Stimulated activated CD4-positive, alpha-beta T cell treated with anti-CD3 and anti-CD28 coated beads, Interleukin-2, amount 100 ng/mL, for 48 hours (primary cell): ENCODE measurements around the gene CSAG2.

Source experiments
- DNase-seq, 2 donors: peaks; one replicate each; pipeline ENCODE4 v3.0.0-alpha.2; 2020

The CSAG2 gene

DNA sequence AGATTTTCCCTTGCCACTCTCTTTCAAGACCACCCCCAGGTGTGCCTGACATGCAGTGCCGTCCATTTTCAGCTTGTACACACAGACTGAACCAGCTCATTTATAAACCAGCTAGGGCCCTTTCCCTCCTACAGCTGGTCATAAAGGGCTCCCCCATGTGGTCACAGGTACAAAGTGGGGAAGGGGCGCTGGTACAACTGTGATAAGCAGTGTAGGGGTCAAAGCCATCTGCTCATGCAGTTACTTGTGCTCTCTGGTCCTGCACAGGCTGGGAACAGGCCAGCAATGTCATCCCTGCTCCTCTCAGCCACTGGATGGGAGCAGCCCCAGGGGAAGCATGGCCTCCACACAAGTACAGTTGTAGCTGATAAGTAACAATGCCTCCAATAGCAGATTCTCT is 50.8 kb downstream of the CSAG2 start:
- DNase-seq = no peak
